ENCODE measurements around the gene ATXN7.

ATXN7 gene

GRCh38 chr3:64049136-64049535 is 185.5 kb downstream of the ATXN7 start:
- no peak for DNase-seq (ENCODE audit: low read depth in 3 of 3)

GRCh38 chr3:64049832-64050231 is 186.2 kb downstream of the ATXN7 start:
- DNase-seq (ENCODE audit: low read depth in 3 of 3): no peak
